Tibial artery (tissue), 4 donors: ENCODE data around the gene LRRC7.

Experiments
- DNase-seq, 2 donors: peaks; one replicate each; pipeline ENCODE4 v3.0.0-alpha.2; 2019
- H3K27ac ChIP-seq, 2 donors: fragments of 200-600 bp; sonication (generic) in 1 of 2; 1 replicate in 1 of 2; 2 replicates in 1 of 2; pipeline ENCODE4 v1.5.1; 2018 to 2019; ENCODE audit warnings: mild to moderate bottlenecking in 1 of 2
- H3K27me3 ChIP-seq, 2 donors: fragments of 200-600 bp; sonication (generic) in 1 of 2; one replicate each; pipeline versions ENCODE4 v1.5.1 to v1.6.0; 2016 to 2019
- H3K36me3 ChIP-seq, 3 donors: fragments of 200-600 bp; sonication (generic) in 2 of 3; one replicate each; pipeline ENCODE4 v1.5.1; 2016 to 2019; ENCODE audit warnings: mild to moderate bottlenecking in 2 of 3
- H3K4me1 ChIP-seq, 4 donors: fragments of 200-600 bp; sonication (generic) in 2 of 4; 1 replicate in 3 of 4; 2 replicates in 1 of 4; pipeline ENCODE4 v1.5.1; 2016 to 2019
- H3K4me3 ChIP-seq, 2 donors: fragments of 200-600 bp; sonication (generic) in 1 of 2; 1 replicate in 1 of 2; 2 replicates in 1 of 2; pipeline ENCODE4 v1.5.1; 2018 to 2019; ENCODE audit warnings: mild to moderate bottlenecking in 2 of 2
- H3K9me3 ChIP-seq, 3 donors: fragments of 200-600 bp; sonication (generic) in 1 of 3; one replicate each; pipeline ENCODE4 v1.5.1; 2016 to 2019
- intact Hi-C: fragments of 100-400 bp; cut with DNase I; formaldehyde crosslinking; loops from one replicate; pipeline ENCODE4 v1.15.0; 2023; ENCODE audit warnings: low total_unique reads
- TF ChIP-seq, protein P1 (sequence below), 2 experiments: fragments of 200-600 bp in 1 of 2; fragments of 450-650 bp in 1 of 2; IDR thresholded peaks; one replicate each; pipeline ENCODE4 v1.5.1; 2017 to 2019; ENCODE audit warnings: antibody characterized with exemption in 2 of 2, mild to moderate bottlenecking in 1 of 2, moderate library complexity in 1 of 2

Gene LRRC7

DNA sequence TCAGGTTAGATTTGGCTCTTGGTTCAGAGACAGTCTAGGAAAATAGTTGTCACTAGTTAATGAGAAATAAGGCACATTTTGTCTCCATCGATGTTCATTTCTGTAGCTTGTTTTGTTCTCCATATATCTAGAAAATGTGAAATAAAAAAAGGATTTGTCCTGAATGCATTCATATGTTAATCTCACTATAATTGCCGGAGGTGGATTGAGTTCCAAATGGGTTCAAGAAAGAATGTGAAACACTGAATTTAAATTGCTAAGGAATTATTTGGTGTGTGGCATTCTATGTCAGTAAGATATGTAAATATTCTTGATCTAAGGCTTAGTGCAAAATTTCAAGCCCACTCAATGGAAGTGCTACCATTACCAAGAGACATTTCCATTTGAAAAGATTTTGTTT, 176.7 kb downstream of the LRRC7 start:
- Histone ChIP-seq H3K4me1 (no peaks in the 10 kb centered on the region), H3K27ac (no peak overlapping the region), H3K9me3 (no peaks in the 10 kb centered on the region), H3K36me3 (no peaks in the 10 kb centered on the region), H3K4me3 (no peak overlapping the region), H3K27me3 (no peaks in the 10 kb centered on the region)
- TF ChIP-seq, protein P1, sequence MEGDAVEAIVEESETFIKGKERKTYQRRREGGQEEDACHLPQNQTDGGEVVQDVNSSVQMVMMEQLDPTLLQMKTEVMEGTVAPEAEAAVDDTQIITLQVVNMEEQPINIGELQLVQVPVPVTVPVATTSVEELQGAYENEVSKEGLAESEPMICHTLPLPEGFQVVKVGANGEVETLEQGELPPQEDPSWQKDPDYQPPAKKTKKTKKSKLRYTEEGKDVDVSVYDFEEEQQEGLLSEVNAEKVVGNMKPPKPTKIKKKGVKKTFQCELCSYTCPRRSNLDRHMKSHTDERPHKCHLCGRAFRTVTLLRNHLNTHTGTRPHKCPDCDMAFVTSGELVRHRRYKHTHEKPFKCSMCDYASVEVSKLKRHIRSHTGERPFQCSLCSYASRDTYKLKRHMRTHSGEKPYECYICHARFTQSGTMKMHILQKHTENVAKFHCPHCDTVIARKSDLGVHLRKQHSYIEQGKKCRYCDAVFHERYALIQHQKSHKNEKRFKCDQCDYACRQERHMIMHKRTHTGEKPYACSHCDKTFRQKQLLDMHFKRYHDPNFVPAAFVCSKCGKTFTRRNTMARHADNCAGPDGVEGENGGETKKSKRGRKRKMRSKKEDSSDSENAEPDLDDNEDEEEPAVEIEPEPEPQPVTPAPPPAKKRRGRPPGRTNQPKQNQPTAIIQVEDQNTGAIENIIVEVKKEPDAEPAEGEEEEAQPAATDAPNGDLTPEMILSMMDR (IDR thresholded peaks at IDR 0.05) = no peak
- no peak for DNase-seq
- intact Hi-C loops = no loop called here

DNA sequence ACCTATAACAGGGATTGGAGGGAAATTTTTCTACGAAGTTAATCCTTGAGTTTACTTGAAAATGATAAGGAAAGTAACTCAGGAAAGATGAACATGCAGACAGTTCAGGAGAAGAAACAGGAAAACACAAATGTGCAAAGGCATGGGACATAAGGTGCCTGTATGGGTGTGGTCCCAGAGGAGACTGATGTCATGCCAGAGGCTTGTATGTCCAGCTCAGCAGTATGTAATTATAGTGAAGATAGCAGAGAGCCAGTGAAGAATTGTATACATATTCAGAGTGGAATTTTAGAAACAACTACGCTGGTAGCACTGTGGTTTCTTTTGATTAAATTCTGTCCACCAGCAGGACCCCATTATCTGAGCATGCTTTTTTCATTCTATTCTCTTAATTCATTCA, 179.5 kb downstream of the LRRC7 start:
- Histone ChIP-seq H3K4me1 (no peaks in the 10 kb centered on the region), H3K9me3 (no peaks in the 10 kb centered on the region), H3K27me3 (no peaks in the 10 kb centered on the region), H3K36me3 (no peaks in the 10 kb centered on the region), H3K27ac (no peak overlapping the region), H3K4me3 (no peak overlapping the region)
- DNase-seq = no peak
- TF ChIP-seq, protein P1 (IDR thresholded peaks at IDR 0.05) = no peak
- intact Hi-C loops = no loop called here

DNA sequence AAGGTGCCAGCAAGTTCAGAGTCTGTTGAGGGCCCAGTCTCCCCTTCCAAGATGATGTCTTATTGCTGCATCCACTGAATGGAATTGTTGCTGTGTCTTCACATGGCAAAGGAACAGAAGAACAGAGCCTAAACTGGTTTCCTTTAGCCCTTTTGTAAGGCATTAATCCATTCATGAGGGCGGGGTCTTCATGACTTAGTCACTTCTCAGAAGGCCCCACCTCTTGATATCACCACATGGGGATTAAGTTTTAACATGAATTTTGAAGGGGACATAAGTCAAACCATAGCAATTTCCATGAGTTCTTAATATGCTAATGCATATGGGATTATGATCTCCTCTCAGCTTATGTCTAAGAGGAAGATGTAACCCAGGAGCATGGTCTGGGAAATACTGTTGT, 182.9 kb downstream of the LRRC7 start:
- TF ChIP-seq, protein P1 (IDR thresholded peaks at IDR 0.05) = no peak
- Histone ChIP-seq H3K27ac (no peak overlapping the region), H3K4me3 (no peak overlapping the region), H3K9me3 (no peaks in the 10 kb centered on the region), H3K27me3 (no peaks in the 10 kb centered on the region), H3K36me3 (no peaks in the 10 kb centered on the region), H3K4me1 (no peaks in the 10 kb centered on the region)
- intact Hi-C loops = no loop called here
- no peak for DNase-seq

DNA sequence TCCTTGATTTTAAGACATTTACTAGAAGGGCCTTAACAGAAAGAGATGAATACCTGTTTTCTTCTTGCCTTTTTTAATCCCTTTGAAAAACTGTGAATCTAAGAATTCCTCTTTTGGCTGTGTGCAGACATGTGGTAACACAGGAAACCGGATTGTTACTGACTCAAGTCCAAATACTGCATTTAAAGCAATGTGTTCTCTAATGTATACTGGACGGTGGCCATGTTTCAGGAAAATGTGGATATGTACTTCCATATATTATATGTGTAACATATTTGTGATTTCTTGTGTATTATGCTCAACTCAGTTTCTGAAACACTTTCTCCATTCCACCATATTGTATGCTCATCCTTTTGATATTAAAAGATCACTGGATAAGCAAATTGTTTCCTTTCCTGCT, 185.1 kb downstream of the LRRC7 start:
- intact Hi-C loops = no loop called here
- no peaks in the 10 kb centered on the region for H3K4me1 ChIP-seq
- no peak overlapping the region for H3K4me3 ChIP-seq
- H3K27ac ChIP-seq = no peak overlapping the region
- H3K27me3 ChIP-seq = no peaks in the 10 kb centered on the region
- DNase-seq = no peak
- TF ChIP-seq, protein P1 (IDR thresholded peaks at IDR 0.05) = no peak
- H3K9me3 ChIP-seq = no peaks in the 10 kb centered on the region
- no peaks in the 10 kb centered on the region for H3K36me3 ChIP-seq

DNA sequence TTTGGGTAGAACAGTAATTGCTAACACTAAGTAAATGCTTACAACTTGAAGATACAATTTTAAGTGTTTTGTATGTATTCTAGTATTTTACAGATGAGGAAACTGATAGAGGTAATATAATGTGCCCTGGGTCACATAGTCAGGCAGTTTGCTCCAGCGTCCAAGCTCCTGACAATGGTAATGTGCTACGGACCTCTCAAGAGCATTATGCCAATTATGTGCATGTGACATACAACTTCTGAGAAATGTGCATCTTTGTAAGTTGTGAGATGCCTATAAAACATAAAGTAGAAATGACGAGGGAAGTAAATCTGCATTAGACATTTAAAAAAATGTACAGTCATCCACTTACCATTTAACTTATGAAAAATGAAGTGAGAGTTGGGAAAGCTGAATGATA, 186.8 kb downstream of the LRRC7 start:
- Histone ChIP-seq H3K36me3 (no peaks in the 10 kb centered on the region), H3K27me3 (no peaks in the 10 kb centered on the region), H3K9me3 (no peaks in the 10 kb centered on the region), H3K4me3 (no peak overlapping the region), H3K4me1 (no peaks in the 10 kb centered on the region), H3K27ac (no peak overlapping the region)
- no peak for DNase-seq
- intact Hi-C loops = no loop called here
- TF ChIP-seq, protein P1 (IDR thresholded peaks at IDR 0.05) = no peak

DNA sequence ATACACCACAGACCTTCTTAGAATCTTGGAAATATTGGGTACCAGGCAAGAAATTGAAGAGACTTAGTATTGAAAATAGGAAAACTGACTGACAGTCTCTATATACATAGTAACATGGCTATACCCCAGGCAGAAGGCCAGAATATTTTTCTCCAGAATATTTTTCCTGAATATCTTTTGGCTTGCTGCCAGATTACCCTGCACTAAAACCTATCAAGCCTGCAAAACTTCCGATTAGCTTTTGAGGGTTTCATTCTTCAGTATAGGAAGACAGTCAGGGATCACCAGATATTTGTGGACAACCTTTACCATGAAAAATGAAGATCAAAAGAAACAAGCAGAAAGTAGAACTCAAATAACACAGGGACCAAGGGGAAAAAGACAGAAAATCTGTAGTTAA, 187.9 kb downstream of the LRRC7 start:
- no peaks in the 10 kb centered on the region for H3K36me3 ChIP-seq
- no peak overlapping the region for H3K4me3 ChIP-seq
- no peaks in the 10 kb centered on the region for H3K9me3 ChIP-seq
- intact Hi-C loops = no loop called here
- no peak for DNase-seq
- TF ChIP-seq, protein P1 (IDR thresholded peaks at IDR 0.05) = no peak
- no peaks in the 10 kb centered on the region for H3K4me1 ChIP-seq
- no peaks in the 10 kb centered on the region for H3K27me3 ChIP-seq
- no peak overlapping the region for H3K27ac ChIP-seq
